ENCODE results near the gene DHRSX. TPM values are rescaled to one million over a fixed set of nuclear protein-coding genes. Genes with fewer than 3 reads are reported as not detected.
"Not testable (repeated sequence)": the region's sequence is repeated elsewhere in the genome, so short reads cannot be mapped to it uniquely, and the experiment has no call there.

Gene DHRSX
- total RNA-seq, 4 donors from 2014 or later, result 19.9 to 36.5 (median 24.2) TPM

DNA sequence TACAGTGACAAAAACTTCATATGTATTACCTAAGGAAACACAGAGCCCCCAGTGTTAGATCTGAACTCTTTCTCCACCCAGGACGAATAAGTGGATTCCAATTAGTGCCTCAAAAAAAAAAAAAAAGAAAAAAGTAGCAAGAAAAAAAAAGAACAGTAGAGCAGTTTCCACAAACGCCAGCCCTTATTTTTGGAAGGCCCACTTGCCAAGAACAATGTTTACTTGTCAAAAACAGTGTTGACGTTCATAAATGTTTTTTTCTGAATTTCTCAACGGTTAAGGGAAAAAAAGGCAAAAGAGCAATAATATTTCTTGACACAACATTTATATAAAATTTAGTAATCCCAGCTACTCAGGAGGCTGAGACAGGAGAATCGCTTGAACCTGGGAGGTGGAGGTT, 38.7 kb downstream of the DHRSX start:
- no peak overlapping the region for H3K4me3 ChIP-seq (replicated peaks in 1 of 3)

GRCh38 chrX:2461711-2462016, 39.1 kb downstream of the DHRSX start:
- Histone ChIP-seq H3K4me3 (replicated peaks in 1 of 3) (no peak overlapping the region), H3K36me3 (no peaks in the 10 kb centered on the region), H3K27me3 (no peaks in the 10 kb centered on the region), H3K9me3 (no peaks in the 10 kb centered on the region), H3K4me1 (no peaks in the 10 kb centered on the region), H3K27ac (no peak overlapping the region)
- no peak for DNase-seq
- TF ChIP-seq CTCF (IDR thresholded peaks at IDR 0.05), result no peak
- TF ChIP-seq POLR2A (IDR thresholded peaks at IDR 0.05), result no peak
- 90 to 96% methylated on average over 8 of the region's 8 CpGs for WGBS, 2 donors
- intact Hi-C loops (cut with DNase I), result no loop called here

More for the DNA sequence above, 38.7 kb downstream of the DHRSX start:
- H3K27me3 ChIP-seq, result no peaks in the 10 kb centered on the region
- no peak overlapping the region for H3K27ac ChIP-seq
- H3K36me3 ChIP-seq, result no peaks in the 10 kb centered on the region
- no peaks in the 10 kb centered on the region for H3K4me1 ChIP-seq
- WGBS, 2 donors, result 61 to 72% methylated on average over 5 of the region's 5 CpGs
- no peak for DNase-seq
- TF ChIP-seq POLR2A (IDR thresholded peaks at IDR 0.05) (no peak), CTCF (IDR thresholded peaks at IDR 0.05) (no peak)
- intact Hi-C loops (cut with DNase I), result no loop called here
- H3K9me3 ChIP-seq, result no peaks in the 10 kb centered on the region

- H3K27ac ChIP-seq; H3K27me3 ChIP-seq; intact Hi-C loops (cut with DNase I); H3K36me3 ChIP-seq; H3K4me3 ChIP-seq (replicated peaks in 1 of 3); H3K4me1 ChIP-seq; H3K9me3 ChIP-seq; DNase-seq: not testable (repeated sequence)
- WGBS, 2 donors, result 90% methylated on average over 17 of the region's 17 CpGs
Observed at GRCh38 chrX:2460821-2461710, 39.7 kb downstream of the DHRSX start.

- H3K4me1 ChIP-seq; H3K9me3 ChIP-seq; H3K36me3 ChIP-seq; H3K4me3 ChIP-seq (replicated peaks in 1 of 3); H3K27me3 ChIP-seq; intact Hi-C loops (cut with DNase I); H3K27ac ChIP-seq; DNase-seq: not testable (repeated sequence)
- 90% methylated on average over 9 to 10 of the region's 10 CpGs for WGBS, 2 donors
Observed at GRCh38 chrX:2460048-2460447, 40.7 kb downstream of the DHRSX start.

DNA sequence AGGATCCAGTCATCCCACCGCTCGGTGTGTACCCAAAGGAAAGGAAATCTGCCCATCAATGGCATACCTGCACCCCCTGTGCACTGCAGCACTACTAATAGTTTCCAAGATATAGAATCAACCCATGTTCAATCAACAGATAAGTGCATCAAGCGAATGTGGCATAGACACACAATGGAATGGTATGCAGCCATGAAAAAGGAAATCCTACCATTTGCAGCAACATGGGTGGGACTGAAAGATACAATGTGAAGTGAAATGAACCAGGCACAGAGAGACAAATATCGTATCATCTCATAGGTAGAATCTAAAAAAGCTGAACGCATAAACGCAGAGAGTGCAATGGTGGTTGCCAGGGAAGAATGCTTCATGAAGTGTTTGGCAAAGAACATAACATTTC, 42.5 kb downstream of the DHRSX start:
- Histone ChIP-seq H3K36me3 (no peaks in the 10 kb centered on the region), H3K4me3 (replicated peaks in 1 of 3) (no peak overlapping the region), H3K9me3 (no peaks in the 10 kb centered on the region), H3K27ac (no peak overlapping the region), H3K27me3 (no peaks in the 10 kb centered on the region), H3K4me1 (no peaks in the 10 kb centered on the region)
- 80 to 89% methylated on average over 6 of the region's 6 CpGs for WGBS, 2 donors
- DNase-seq, result no peak
- TF ChIP-seq CTCF (IDR thresholded peaks at IDR 0.05) (no peak), POLR2A (IDR thresholded peaks at IDR 0.05) (no peak)
- intact Hi-C loops (cut with DNase I), result no loop called here

DNA sequence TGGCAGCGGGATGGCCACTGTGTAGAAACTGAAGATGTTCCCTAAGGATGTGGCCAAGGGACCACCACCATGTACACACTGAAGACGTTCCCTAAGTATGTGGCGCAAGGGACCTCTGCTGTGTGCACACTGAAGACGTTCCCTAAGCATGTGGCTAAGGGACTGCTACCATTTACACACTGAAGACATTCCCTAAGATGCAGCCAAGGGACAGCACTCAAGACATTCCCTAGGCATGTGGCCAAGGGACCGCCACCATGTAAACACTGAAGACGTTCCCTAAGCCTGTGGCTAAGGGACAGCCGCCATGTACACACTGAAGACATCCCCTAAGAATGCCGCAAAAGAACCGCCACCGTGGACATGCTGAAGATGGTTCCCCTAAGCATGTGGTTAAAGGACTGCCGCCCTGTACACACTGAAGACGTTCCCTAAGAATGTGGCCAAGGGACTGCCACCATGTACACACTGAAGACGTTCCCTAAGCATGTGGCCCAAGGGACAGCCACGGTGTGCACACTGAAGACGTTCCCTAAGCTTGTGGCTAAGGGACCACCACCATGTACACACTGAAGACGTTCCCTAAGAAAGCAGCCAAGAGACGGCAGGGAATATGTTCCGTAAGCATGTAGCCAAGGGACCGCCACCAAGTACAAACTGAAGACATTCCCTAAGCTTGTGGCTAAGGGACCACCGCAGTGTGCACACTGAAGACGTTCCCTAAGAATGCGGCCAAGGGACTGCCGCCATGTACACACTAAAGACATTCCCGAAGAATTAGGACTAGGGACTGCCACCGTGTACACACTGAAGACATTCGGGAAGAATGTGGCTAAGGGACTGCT, 43.3 kb downstream of the DHRSX start:
- 84 to 89% methylated on average over 24 to 26 of the region's 26 CpGs for WGBS, 2 donors
- no peak overlapping the region for H3K4me3 ChIP-seq (replicated peaks in 1 of 3)
- intact Hi-C loops (cut with DNase I), result no loop called here

GRCh38 chrX:2456091-2456490, 44.7 kb downstream of the DHRSX start:
- H3K36me3 ChIP-seq; H3K4me1 ChIP-seq; DNase-seq; H3K9me3 ChIP-seq; H3K27ac ChIP-seq; intact Hi-C loops (cut with DNase I); H3K27me3 ChIP-seq; H3K4me3 ChIP-seq (replicated peaks in 1 of 3): not testable (repeated sequence)
- WGBS, 2 donors, result 96 to 97% methylated on average over 8 of the region's 8 CpGs

More for the DNA sequence above, 43.3 kb downstream of the DHRSX start:
- Histone ChIP-seq H3K27ac (no peak overlapping the region), H3K9me3 (no peaks in the 10 kb centered on the region), H3K36me3 (no peaks in the 10 kb centered on the region), H3K27me3 (no peaks in the 10 kb centered on the region), H3K4me1 (no peaks in the 10 kb centered on the region)
- no peak for DNase-seq
- TF ChIP-seq CTCF (IDR thresholded peaks at IDR 0.05), result no peak
- no peak for TF ChIP-seq POLR2A (IDR thresholded peaks at IDR 0.05)

DNA sequence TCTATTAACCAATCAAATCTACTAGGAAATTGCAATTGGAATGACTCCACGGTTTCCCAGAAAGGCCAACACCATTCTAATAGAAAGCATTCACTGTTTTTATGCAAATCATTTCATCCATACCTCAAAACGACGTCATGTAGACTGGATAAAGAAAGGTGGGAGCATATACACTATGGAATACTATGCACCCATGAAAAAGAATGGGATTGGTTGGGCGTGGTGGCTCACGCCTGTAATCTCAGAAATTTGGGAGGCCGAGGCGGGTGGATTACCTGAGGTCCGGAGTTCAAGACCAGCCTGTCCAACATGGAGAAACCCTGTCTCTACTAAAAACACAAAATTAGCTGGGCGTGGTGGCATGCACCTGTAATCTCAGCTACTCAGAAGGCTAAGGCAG, 46.2 kb downstream of the DHRSX start:
- intact Hi-C loops (cut with DNase I); DNase-seq; H3K4me3 ChIP-seq (replicated peaks in 1 of 3); H3K36me3 ChIP-seq; H3K27me3 ChIP-seq; H3K9me3 ChIP-seq; H3K4me1 ChIP-seq; H3K27ac ChIP-seq: not testable (repeated sequence)
- WGBS, 2 donors, result 95 to 97% methylated on average over 9 of the region's 9 CpGs

All from thyroid gland (tissue), 4 donors.